MM.1S (cell line): Measurements from ENCODE around the gene CELSR3.

Source experiments
- CTCF ChIP-seq: fragments of 300-600 bp; sonication (generic); IDR thresholded peaks from 2 replicates; pipeline ENCODE4 v1.5.1; 2016; ENCODE audit warnings: antibody characterized with exemption, low read length, mixed read lengths
- EZH2 ChIP-seq: fragments of 300-600 bp; sonication (generic); optimal IDR thresholded peaks from 2 replicates; pipeline ENCODE3; 2017; ENCODE audit warnings: low read depth, mild to moderate bottlenecking, antibody characterized with exemption, low read length, mixed read lengths
- EZH2phosphoT487 ChIP-seq: fragments of 300-600 bp; sonication (generic); IDR thresholded peaks from 2 replicates; pipeline ENCODE4 v1.6.1; 2018; ENCODE audit warnings: antibody characterized with exemption, low read length

- no peak for TF ChIP-seq CTCF
- TF ChIP-seq EZH2 = no peak
- no peak for TF ChIP-seq EZH2phosphoT487
Measured at GRCh38 chr3:48664929-48665328, 2.2 kb upstream of the CELSR3 start.
